ENCODE data around the gene CDC42EP4. TPM values are rescaled to one million over a fixed set of nuclear protein-coding genes. Genes with fewer than 3 reads are reported as not detected.
A peak's percentile ranks its signal among the peaks of the same experiment; 100 is the strongest.

CDC42EP4 gene
- total RNA-seq, 4 donors from 2014 or later: 54.9 to 75.6 (median 69.6) TPM

DNA sequence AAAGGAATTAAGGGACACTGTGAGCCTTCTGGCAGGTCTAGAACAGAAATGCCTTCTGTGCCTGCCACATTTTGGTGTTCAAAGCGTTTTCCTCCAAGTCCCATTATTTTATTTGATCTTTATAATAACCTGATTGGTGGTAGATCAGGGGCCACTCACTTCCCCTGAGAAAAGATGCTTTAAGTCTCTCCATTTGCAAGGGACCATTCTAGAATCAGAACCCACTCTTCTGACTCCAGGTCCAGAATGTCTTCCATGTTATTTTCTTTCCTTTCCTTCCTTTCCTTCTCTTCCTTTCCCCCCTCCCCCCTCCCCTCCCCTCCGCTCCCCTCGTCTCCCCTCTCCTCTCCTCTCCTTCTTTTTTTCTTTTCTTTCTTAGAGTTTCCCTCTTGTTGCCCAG, 19.3 kb upstream of the CDC42EP4 start:
- no peaks in the 10 kb centered on the region for H3K36me3 ChIP-seq
- WGBS, 2 donors (ENCODE audit: low coverage in 1 of 2): 64 to 66% methylated on average over 3 of the region's 3 CpGs
- H3K27me3 ChIP-seq: no peaks in the 10 kb centered on the region
- in situ Hi-C loops (cut with MboI; ENCODE audit: low pct_ligation_motif_present in 1 of 4, low pct_unique_long_range_greater_than_20kb in 1 of 4, low sequenced_read_pairs in 3 of 4): no loop called here
- intact Hi-C loops (cut with DNase I; ENCODE audit: low total_unique reads): no loop called here
- TF ChIP-seq POLR2A (IDR thresholded peaks at IDR 0.05) (no peak), EP300 (IDR thresholded peaks at IDR 0.05; ENCODE audit: low read depth) (no peak), POLR2AphosphoS5 (IDR thresholded peaks at IDR 0.05) (no peak)
- TF ChIP-seq, protein P1, sequence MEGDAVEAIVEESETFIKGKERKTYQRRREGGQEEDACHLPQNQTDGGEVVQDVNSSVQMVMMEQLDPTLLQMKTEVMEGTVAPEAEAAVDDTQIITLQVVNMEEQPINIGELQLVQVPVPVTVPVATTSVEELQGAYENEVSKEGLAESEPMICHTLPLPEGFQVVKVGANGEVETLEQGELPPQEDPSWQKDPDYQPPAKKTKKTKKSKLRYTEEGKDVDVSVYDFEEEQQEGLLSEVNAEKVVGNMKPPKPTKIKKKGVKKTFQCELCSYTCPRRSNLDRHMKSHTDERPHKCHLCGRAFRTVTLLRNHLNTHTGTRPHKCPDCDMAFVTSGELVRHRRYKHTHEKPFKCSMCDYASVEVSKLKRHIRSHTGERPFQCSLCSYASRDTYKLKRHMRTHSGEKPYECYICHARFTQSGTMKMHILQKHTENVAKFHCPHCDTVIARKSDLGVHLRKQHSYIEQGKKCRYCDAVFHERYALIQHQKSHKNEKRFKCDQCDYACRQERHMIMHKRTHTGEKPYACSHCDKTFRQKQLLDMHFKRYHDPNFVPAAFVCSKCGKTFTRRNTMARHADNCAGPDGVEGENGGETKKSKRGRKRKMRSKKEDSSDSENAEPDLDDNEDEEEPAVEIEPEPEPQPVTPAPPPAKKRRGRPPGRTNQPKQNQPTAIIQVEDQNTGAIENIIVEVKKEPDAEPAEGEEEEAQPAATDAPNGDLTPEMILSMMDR (IDR thresholded peaks at IDR 0.05): no peak
- DNase-seq: no peak
- no peaks in the 10 kb centered on the region for H3K9me3 ChIP-seq
- H3K4me1 ChIP-seq: no peaks in the 10 kb centered on the region
- H3K4me3 ChIP-seq: no peak overlapping the region
- no peak overlapping the region for H3K27ac ChIP-seq

DNA sequence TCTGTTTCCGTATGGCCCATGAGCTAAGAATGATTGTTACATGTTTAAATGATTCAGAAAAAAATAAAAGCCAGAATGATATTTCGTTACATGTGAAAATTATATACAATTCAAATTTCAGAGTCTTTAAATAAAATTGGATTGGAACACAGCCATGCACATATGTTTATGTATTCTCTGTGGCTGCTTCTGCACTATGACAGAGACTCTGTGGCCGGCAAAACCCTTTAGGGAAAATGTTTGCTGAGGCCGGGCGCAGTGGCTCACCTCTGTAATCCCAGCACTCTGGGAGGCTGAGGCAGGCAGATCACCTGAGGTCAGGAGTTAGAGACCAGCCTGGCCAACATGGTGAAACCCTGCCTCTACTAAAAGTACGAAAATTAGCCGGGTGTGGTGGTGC, 15.9 kb upstream of the CDC42EP4 start:
- in situ Hi-C loops (cut with MboI; ENCODE audit: low pct_ligation_motif_present in 1 of 4, low pct_unique_long_range_greater_than_20kb in 1 of 4, low sequenced_read_pairs in 3 of 4): no loop called here
- no peak for DNase-seq
- H3K4me3 ChIP-seq: no peak overlapping the region
- H3K27ac ChIP-seq: no peak overlapping the region
- 82 to 94% methylated on average over 2 to 7 of the region's 7 CpGs for WGBS, 2 donors (ENCODE audit: low coverage in 1 of 2)
- intact Hi-C loops (cut with DNase I; ENCODE audit: low total_unique reads): no loop called here
- H3K4me1 ChIP-seq: peaks cover 0 to 3% (median 0%) of the 10 kb centered on the region in 4 donors
- TF ChIP-seq, protein P1 (IDR thresholded peaks at IDR 0.05): no peak
- TF ChIP-seq POLR2A (IDR thresholded peaks at IDR 0.05) (no peak), EP300 (IDR thresholded peaks at IDR 0.05; ENCODE audit: low read depth) (no peak), POLR2AphosphoS5 (IDR thresholded peaks at IDR 0.05) (no peak)
- H3K27me3 ChIP-seq: no peaks in the 10 kb centered on the region
- H3K9me3 ChIP-seq: no peaks in the 10 kb centered on the region
- no peaks in the 10 kb centered on the region for H3K36me3 ChIP-seq

DNA sequence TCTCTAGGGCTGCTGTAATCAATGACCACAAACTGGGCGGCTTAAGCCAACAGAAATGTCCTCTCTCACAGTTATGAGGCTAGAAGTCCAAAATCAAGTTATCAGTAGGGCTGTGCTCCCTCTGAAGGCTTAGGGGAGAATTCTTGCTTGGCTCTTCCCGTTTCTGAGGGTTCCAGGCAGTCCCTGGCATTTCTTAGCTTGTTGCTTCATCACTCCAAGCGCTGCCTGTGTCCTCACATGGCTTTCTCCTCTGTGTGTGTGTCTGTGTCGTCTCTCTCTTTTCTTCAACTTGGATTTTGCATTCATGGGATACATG, 13.7 kb upstream of the CDC42EP4 start:
- H3K36me3 ChIP-seq: no peaks in the 10 kb centered on the region
- no peak overlapping the region for H3K4me3 ChIP-seq
- DNase-seq: no peak
- H3K4me1 ChIP-seq: peaks cover 0 to 3% (median 0%) of the 10 kb centered on the region in 4 donors
- intact Hi-C loops (cut with DNase I; ENCODE audit: low total_unique reads) (no loop called here), in situ Hi-C loops (cut with MboI; ENCODE audit: low pct_ligation_motif_present in 1 of 4, low pct_unique_long_range_greater_than_20kb in 1 of 4, low sequenced_read_pairs in 3 of 4) (no loop called here)
- H3K27me3 ChIP-seq: no peaks in the 10 kb centered on the region
- WGBS, 2 donors (ENCODE audit: low coverage in 1 of 2): 48 to 80% methylated on average over 1 to 4 of the region's 4 CpGs
- TF ChIP-seq POLR2AphosphoS5 (IDR thresholded peaks at IDR 0.05) (peak; percentile 6 to 34 (median 18)), POLR2A (IDR thresholded peaks at IDR 0.05) (no peak)
- TF ChIP-seq, protein P1 (IDR thresholded peaks at IDR 0.05): no peak
- no peaks in the 10 kb centered on the region for H3K9me3 ChIP-seq
- H3K27ac ChIP-seq: peak overlapping the region in 2 of 4 donors; percentile 16 to 38

DNA sequence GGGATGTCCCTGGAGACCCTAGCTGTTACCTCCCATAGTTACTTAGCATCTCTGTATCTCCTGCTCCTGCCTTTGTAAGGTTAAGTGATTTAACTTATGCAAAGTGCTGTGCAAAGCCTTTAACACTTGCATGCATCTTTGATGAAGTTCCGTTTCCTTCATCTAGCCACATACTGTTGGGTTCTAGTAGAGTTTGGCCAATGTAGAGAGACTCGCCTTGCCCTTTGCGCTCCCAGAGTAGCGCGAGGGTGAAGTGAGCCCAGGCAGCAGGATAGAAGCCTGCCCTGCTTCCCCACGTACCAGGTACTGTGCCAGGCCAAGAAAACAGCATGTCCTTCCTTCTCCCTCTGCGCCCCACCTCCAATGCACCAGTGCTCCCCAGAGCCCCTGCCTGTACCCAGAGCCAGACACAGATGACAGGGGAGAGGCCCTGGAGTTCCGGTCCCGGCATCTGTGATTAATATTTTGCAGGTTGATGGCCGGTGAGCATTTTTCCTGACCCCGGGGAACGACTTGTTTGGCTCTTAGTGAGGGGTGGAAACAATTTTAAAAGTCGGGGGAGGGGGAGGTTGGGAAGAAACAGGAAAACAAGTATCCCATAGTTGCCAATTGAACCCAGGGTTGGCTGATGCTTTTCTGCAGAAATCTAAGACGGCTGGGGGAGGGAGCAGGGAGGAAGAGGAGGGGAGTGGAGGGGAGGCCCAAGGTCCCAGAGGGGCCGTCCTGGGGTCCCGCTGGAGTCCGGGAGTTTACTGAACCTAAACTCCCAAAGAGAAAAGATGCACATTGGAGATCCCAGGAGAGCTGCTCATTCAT, 13.1 kb upstream of the CDC42EP4 start:
- WGBS, 2 donors (ENCODE audit: low coverage in 1 of 2): 72 to 73% methylated on average over 7 to 17 of the region's 17 CpGs
- intact Hi-C loops (cut with DNase I; ENCODE audit: low total_unique reads): no loop called here
- no peaks in the 10 kb centered on the region for H3K9me3 ChIP-seq
- H3K36me3 ChIP-seq: no peaks in the 10 kb centered on the region
- H3K27me3 ChIP-seq: no peaks in the 10 kb centered on the region
- no peak overlapping the region for H3K4me3 ChIP-seq
- peak overlapping the region in 2 of 4 donors; percentile 16 to 38 for H3K27ac ChIP-seq
- no peak for TF ChIP-seq POLR2A (IDR thresholded peaks at IDR 0.05)
- TF ChIP-seq POLR2AphosphoS5 (IDR thresholded peaks at IDR 0.05): no peak
- TF ChIP-seq, protein P1 (IDR thresholded peaks at IDR 0.05): no peak
- TF ChIP-seq EP300 (IDR thresholded peaks at IDR 0.05; ENCODE audit: low read depth): no peak
- peaks cover 0 to 3% (median 0%) of the 10 kb centered on the region in 4 donors for H3K4me1 ChIP-seq
- in situ Hi-C loops (cut with MboI; ENCODE audit: low pct_ligation_motif_present in 1 of 4, low pct_unique_long_range_greater_than_20kb in 1 of 4, low sequenced_read_pairs in 3 of 4): no loop called here
- no peak for DNase-seq
